ENCODE results near the gene WDR72.
"Not testable (repeated sequence)": the region's sequence is repeated elsewhere in the genome, so short reads cannot be mapped to it uniquely, and the experiment has no call there.

WDR72 gene

DNA sequence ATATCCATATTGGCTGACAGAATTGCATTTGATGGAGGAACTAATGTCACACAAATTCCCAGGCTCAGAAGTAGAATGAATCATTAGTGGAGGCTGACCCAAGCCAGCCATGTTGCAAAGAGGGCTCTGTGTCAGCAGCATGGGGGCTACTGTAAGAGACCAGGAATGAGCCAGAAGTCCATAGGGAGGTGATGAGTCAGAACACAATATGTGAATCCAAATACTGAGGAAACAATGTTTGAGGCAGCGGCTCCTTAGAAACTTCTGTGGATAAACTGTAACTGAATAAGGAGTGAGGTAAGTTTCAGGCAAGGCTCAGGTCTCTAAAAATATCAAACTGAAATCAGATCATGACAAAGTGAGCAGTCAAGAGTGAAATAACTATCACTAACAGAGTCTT, 170.7 kb downstream of the WDR72 start:
- no peak for DNase-seq

DNA sequence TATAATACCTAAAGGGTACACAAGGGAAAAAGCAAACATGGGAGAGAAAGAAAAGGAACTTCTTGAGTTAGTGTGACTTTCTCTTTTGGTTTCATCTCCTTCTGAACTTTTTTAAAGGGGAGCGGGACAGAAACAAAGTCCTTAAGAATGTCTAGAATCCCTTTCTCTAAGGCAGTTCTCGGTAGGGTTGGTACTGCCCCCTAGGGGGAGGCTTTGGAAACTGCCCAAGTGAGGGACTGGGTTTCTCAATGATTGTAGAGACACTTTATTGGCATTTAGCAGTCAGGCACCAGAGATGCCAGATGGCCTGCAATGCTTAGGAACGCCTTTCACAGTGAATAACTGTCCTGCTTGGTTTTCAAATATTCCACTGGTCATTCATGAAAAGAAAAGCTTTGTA, 172.7 kb downstream of the WDR72 start:
- no peak for DNase-seq

DNA sequence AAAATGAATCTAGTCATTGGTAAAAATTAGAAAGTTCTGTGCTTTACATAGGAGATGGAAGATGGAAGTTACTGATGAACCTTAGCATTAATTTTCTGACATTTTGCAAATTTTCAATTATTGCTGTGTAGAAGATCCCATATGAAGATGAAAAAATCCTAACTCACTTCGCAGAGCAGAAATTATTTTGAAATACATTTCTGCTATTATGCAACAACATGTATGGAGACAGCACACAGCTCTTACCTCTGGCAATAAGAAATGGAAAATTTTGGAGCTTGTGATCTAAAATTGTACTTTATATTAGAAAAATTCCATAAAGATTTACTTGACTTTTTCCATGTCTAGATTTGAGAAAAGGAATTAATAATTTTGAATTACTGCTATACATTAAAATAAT, 177.9 kb downstream of the WDR72 start:
- no peak for DNase-seq

DNA sequence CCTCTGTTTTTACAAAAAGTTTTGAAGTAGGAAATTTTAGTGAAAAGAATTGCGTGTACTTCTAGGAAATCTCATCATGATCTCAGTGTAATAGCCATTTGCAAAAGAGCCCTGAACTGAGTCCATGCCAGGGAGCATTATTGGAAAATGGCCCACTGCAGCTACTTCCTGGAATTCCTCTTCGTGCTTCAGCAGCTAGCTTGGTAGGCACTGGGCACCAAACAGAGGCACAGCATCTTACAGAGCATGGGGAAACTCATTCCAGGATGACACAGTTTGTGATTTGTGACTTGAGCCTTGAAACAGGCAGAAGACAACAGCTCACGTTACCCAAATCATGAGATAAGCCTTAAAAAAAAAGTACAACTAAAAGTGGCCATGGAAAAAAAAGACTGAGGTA, 179.1 kb downstream of the WDR72 start:
- no peak for DNase-seq

DNA sequence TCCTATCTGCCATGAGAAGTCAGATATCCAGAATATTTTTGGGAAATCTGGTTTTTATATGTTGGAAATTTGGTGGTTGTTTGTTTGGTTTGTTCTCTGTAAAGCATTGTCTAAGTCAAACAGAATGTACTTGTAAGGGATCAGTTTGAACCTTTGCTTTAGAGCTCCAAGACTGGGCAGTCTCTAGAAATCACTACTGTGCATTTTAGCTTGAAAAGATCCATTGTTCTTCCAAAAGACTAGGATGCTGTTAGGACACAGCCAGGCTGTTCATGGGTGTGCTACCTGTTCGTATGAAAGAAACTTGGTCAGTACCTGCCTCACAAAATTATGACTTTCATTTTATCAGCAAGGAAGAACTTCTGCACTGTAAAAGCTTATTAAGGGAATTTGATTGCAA, 182.6 kb downstream of the WDR72 start:
- DNase-seq = no peak

DNA sequence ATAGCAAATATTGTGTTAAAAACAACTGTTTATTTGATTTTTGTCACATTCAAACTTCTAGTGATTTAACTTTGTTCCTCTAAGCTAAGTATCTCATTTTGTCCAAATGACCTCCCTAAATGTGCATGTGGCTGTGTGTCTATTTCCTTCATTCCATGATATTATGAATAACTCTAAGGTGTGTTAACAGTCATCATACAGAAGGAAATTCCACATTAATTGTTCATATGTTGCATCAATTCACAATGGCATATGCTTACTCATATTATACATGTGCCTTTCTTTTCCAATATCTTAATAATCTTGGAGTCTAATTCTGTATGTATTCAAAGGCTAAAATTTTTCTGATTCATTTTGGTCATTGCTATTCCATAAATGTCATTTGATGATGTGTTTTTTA, 186.4 kb downstream of the WDR72 start:
- no peak for DNase-seq

DNA sequence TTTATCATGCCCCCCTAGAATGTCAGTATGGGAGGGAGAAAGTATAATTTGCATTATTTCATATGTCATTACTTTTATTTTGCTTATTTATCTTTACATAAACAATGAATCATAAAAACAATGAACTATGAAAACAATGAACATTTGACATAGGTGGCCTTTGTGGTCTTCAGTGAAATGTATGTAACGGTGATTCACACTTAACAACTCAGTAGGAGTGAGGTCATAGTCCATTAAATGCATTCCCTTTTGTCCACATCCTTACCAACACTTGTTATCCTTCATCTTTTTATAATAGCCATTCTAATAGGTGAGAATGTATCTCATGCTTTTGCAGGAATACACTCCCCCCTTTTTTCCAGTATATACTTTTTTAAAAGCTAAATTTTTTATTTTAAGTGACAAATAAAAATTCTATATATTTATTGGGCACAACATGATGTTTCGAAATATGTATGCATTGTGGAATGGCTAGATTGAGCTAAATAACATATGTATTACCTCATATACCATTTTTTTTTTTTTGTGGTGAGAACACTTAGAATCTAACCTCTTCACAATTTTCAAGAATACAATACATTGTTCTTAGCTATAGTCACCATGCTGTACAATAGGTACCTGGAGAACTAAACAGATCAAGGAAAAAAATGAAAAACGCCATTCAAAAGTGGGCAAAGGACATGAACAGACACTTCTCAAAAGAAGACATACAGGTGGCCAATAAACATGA, 189.5 kb downstream of the WDR72 start:
- no peak for DNase-seq

DNA sequence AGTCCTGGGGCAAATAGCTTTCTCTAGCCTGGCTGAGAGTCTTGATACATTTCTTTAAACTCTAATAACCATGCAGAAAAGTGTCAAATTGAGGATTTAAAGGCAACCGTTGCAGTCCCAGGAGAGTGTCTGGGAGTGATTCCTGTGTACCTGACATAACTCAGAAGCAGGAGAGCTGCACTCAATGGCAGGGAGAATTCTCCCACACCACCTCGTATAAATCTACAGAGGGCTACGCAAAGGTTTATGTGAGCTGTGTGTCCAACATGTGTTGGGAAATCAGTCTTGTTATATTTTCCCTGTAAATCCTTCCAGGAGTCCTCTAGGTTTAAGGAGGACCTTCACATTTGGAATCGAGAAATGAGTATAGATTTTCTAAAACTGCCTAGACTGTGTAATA, 192.6 kb downstream of the WDR72 start:
- DNase-seq = no peak

DNA sequence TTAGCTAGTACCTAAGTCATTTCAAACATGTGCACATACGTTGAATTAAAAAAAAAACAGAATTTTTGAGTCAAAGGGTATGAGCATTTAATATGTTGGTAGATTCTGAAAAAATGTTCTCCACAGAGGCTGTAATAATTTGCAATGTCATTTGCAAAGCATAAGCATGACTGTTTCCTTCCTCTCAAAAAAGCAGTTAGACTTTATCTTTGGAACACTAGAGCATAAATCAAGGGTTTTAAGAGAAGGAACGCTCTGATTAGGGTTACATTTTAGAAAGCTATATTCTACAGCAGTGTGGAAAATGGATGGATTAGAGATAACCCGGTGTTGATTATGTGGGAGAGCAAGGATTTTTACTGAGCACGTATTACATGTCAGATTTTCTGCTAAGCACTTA, 193.7 kb downstream of the WDR72 start:
- no peak for DNase-seq

DNA sequence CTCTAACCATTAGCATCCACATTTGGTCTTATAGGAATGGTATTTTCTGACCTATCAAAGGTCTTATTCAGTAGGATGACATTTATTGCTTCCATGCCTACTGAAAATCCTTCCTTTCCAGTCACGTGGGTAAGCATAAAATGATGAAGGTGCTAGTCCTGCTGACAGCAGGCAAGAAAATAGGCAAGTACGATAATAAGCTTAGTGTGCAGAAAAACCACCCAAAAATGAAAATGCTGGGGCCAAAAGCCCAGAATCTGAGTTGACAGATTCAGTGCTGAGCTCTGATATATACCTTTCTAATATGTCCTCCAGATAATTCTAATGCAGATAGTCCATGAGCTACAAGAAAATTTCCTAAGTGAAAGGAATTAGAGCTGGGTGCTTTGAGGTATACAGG, 194.8 kb downstream of the WDR72 start:
- DNase-seq = no peak

DNA sequence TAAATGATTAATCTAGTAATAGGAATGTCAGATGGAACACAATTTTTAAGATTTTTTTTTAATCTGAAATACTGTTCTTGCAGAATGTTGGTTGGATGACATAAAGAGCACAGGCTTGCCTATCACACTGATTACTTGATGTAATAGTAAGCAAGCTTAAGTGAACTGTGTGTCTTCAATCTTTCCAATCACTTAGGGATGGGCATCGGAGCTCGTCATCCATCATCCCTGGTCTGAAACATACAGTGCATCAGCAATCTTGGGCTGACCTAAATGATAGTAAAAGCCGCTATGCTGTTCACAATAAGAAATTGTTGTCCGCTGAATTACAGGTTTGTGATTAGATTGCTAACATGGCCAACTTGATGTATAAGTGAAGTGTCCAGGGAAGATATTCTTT, 195.8 kb downstream of the WDR72 start:
- DNase-seq = no peak

DNA sequence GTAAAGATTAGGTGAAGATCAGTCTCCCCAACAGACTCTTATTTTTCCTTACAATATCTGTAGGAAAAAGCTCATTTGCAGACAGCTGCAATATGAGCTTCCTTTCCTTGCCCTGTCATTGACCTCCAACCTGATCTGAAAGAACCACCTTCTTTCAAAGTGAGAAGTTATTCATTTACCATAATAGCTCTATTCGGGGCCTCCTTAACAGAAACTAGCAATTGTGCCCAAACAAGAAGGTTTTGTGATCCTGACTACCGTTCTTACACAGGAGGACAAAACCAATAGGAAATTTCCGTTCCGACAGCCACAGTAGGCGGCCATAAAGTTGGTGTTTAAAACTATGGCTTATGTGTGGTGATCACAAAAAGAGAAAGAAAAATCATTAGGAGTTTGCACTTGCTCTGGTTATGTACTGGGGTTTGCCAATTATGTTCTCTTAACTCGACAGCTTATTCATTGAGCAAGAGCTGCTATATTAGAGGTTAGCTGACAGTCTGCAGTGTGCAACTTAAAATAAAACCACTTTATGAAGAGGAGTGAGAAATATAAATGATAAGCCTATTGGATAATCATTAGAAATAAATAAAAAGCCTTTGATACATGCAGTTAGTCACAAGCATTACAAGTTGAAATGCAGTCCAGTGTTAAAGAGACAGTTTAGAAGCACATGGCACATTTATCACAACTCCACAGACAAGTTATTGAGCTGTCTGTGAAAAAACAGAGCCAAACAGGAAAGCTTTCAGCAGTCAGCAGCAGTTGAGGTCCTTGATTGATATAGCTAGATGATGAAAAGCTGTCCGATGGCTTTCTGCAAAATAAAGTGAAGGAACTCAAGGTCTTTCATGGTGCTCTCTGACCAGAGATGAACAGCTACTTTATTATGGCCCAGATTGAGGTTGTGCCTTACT, 199.8 kb downstream of the WDR72 start:
- no peak for DNase-seq

DNA sequence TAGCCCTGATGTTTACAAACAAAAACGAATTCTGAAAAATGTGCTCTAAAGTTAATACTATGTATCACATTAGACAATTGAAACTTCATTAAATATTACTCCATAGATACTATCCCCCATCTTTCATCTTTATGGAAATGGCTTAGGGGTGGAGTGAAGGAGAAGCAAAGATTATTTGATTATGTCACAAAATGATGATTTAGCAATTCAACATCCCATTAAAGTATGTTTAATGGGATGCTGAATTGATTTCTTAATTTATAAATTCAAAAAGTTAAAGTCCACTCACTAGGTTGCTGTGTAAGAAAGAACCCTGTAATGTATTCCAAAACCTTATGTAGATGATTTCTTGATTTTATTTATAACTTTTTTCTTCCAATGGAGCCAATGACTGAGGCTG, 201.1 kb downstream of the WDR72 start:
- no peak for DNase-seq

DNA sequence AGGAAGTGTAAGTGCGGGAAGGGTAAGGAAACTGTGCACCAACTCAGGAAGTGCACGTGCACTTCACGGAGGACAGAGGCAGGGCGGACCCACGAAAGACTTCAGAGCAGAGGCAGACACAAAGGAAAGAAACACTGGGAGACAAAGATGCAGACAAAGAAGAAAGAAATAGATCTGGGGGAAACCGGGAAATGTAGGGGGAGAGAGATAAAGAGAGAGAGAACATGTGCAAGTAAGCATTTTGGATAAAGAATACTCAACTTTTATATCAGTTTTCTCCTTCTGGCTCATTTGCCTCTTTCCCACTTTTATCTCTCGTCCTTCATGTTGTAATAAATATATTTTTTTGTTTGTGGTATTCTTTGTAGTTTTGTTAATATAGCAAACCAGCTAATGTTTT, 204.2 kb downstream of the WDR72 start:
- no peak for DNase-seq

DNA sequence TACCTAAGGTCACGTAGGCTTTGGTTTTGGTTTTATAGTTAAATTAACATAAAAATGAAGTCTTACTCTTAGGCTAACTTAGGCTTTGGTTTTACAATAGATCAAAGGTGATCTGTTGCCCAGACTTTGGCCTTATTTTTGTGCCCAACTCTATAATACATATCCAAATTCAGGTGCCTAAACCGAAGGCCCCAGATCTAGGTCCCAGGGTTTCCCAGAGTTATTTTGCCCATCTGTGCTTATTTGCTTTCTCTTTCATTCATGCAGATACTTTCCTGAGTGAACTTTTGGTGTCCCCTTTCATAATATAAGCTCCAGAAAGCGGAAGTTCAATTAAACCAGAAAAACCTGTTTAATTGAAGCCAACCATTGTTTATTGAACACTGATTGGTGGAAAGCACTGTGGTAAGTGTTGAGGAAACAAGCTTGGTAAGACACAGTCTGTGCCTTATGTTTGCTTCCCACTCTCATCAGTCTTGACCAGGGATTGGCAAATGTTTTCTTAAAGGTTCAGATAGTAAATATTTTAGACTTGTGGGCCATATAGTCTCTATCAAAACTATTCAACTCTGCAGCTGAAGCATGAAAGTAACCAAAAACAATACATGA, 209.7 kb downstream of the WDR72 start:
- no peak for DNase-seq

DNA sequence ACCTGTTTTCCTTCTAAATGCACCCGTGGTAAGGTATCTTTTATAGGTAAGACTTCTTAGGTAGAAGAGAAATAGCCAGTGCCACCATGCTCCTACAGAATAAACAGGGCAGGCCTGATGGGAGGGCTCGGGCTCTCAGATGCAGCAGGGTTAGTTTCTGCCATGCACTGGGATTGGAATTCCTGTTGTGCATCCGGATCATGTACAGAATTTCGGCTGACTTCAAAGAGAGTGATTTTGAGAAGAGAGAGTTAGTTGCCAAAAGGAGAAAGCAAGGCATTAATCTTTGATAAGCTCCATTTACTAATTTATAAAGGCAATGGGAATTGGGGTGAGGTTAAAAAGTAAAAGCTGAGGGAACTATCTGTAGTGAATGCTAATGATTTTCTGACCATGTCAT, 211.2 kb downstream of the WDR72 start:
- DNase-seq = no peak

DNA sequence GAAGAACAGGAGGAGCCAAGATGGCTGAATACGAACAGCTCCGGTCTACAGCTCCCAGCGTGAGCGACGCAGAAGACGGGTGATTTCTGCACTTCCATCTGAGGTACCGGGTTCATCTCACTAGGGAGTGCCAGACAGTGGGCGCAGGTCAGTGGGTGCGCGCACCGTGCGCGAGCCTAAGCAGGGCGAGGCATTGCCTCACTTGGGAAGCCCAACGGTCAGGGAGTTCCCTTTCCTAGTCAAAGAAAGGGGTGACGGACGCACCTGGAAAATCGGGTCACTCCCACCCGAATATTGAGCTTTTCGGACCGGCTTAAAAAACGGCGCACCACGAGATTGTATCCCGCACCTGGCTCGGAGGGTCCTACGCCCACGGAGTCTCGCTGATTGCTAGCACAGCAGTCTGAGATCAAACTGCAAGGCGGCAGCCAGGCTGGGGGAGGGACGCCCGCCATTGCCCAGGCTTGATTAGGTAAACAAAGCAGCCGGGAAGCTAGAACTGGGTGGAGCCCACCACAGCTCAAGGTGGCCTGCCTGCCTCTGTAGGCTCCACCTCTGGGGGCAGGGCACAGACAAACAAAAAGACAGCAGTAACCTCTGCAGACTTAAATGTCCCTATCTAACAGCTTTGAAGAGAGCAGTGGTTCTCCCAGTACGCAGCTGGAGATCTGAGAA, 218.7 kb downstream of the WDR72 start:
- not testable (repeated sequence) for DNase-seq

DNA sequence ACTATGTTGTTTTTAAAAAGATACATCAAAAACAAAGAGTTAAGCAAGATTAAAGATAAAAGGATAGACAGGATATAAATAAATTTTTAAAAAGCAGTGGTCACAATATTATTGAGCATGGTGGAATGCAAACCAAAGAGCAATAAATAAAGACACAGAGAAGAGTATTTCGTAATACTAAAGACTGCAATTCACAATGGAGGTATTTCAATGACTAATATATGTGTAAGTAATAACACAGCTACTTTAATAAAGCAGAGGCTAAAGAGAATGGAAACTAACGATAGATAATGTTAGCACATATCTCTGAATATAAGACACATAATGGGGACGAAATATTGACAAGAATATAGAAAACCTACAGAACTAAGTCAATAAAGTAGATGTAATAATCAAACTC, 219.6 kb downstream of the WDR72 start:
- DNase-seq = no peak

DNA sequence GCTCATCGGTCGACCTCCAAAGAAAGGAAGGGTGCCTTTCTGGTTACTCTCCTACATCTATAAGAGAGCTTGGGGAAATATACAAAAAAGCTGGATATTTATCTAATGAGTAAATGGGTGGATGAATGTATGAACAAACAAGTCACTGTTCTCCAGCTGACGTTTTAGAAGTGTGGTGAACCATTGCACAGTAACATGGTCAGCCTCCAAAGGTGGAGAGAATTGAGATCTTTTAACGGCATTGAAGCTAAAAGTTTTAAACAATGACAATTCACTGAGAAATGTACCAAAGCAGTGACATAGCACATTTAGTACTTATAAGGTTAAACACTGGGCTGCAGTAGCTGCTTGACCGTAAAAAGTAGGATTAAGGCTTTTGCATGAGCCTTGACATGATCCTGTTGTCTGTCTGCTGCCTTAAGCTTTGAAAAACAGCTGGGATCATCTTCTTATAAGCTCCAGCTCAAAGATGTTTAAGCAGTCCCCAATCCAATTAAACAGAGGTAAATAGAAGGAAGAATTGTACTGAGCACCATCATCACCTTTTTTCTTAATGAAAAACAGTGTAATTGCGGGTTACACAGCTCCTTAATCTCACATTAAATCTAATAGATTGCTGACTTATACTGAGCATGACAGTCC, 222.9 kb downstream of the WDR72 start:
- no peak for DNase-seq

DNA sequence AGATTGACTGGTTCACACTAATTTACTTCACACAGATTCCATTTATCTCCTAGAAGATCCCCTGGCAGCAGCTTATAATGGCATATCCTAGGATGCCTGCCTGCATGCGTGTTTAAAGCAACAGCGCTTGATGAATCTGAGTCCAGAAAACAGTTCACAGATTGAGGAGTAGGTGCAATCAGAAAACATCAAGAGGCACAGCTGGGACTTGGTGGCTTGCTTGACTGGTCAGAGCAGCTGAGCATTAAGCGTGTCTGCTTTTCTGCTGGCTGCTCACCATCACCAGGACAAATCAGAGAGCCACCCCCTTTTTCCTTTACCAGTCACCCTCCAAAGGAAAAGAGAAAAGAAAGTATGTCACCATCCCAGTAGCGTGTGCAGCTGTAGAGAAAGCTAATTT, 223.6 kb downstream of the WDR72 start:
- DNase-seq = no peak

DNA sequence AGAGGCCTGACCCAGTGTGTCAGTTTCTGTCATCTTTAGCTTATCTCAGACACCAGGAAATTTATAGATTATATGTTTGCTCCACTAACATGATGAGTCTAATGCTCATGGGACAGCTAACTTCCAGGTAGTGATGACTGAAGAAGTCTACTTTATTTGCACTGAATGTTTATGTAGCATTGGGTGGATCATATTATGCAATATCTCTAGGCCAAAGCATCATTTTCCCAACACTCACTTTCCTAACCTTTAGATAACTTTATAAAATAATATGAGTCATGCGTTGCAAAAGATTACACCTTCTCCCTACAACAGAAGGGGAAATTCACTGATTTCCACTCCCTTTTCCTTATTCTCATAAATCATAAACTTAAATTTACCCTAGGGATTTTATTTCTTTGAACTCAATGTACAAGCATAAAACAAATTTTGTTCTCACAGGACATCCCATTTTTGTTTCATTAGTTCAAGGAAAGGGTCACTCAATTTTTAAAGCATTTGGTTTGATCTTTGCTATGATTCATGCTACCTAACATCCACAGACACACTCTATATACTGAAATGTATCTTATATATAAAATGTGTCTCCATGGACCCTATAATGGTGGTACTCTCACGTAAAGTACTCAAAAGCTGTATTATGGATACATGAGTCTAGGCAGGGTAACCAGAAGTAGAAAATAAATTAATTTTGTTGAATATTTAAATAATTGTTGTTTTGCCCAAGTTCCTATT, 225.2 kb downstream of the WDR72 start:
- no peak for DNase-seq

DNA sequence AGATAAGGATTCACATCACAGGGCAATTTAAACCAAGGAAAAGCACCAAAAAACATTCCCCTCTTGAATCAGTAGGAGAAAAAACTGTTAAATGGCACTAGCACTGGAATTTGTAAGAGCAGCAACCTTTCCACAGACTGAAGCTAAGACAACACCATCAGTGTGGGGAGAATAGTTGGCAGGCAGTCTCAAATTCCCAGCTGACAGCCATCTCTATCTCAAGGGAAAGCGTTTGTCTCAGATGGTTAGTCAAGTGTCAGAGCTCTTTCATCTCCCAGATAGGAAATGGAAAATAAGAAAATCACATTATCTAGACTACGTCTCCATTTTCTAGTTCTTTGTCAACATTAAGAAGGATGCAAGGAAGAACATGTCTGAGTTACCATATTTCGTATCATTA, 228.7 kb downstream of the WDR72 start:
- DNase-seq = no peak

Data from stimulated activated CD4-positive, alpha-beta T cell treated with anti-CD3 and anti-CD28 coated beads, Interleukin-4, amount 100 ng/mL, for 4 hours (primary cell).